Hippocampal formation (tissue), 2 donors: Measurements from ENCODE around the gene IL9.

Source experiments
- DNase-seq, 2 donors: peaks; one replicate each; lab custom pipeline; 2025; lab: John Stamatoyannopoulos, UW

Gene IL9

GRCh38 chr5:135891268-135891667, 4.4 kb downstream of the IL9 start:
- DNase-seq: no peak

- no peak for DNase-seq
These were observed 4.8 kb downstream of the IL9 start for GRCh38 chr5:135890867-135891266.

GRCh38 chr5:135890296-135890695, 5.3 kb downstream of the IL9 start:
- DNase-seq: no peak

GRCh38 chr5:135887881-135888614, 7.6 kb downstream of the IL9 start:
- no peak for DNase-seq

GRCh38 chr5:135887447-135887864, 8.2 kb downstream of the IL9 start:
- DNase-seq: peak; percentile 11 to 48

- no peak for DNase-seq
These were observed 9.5 kb downstream of the IL9 start for GRCh38 chr5:135886136-135886535.

GRCh38 chr5:135885031-135885430, 10.6 kb downstream of the IL9 start:
- no peak for DNase-seq

GRCh38 chr5:135883441-135883840, 12.2 kb downstream of the IL9 start:
- DNase-seq: no peak

- DNase-seq: no peak
These were observed 12.6 kb downstream of the IL9 start for GRCh38 chr5:135883026-135883425.

- DNase-seq: no peak
These were observed 13.8 kb downstream of the IL9 start for GRCh38 chr5:135881819-135882218.

- peak; percentile 41 to 61 for DNase-seq
These were observed 14.4 kb downstream of the IL9 start for GRCh38 chr5:135881244-135881643.

GRCh38 chr5:135880801-135881200, 14.8 kb downstream of the IL9 start:
- no peak for DNase-seq

- DNase-seq: no peak
These were observed 15.4 kb downstream of the IL9 start for GRCh38 chr5:135880278-135880677.

GRCh38 chr5:135879591-135879990, 16.1 kb downstream of the IL9 start:
- no peak for DNase-seq

- DNase-seq: no peak
These were observed 17.5 kb downstream of the IL9 start for GRCh38 chr5:135878156-135878620.

GRCh38 chr5:135877570-135878155, 18.0 kb downstream of the IL9 start:
- no peak for DNase-seq

GRCh38 chr5:135876146-135876545, 19.5 kb downstream of the IL9 start:
- DNase-seq: no peak

- DNase-seq: no peak
These were observed 20.1 kb downstream of the IL9 start for GRCh38 chr5:135875567-135875966.

GRCh38 chr5:135874461-135874860, 21.2 kb downstream of the IL9 start:
- no peak for DNase-seq

- DNase-seq: no peak
These were observed 21.8 kb downstream of the IL9 start for GRCh38 chr5:135873831-135874230.

GRCh38 chr5:135871268-135871915, 24.2 kb downstream of the IL9 start:
- DNase-seq: no peak

- DNase-seq: no peak
These were observed 25.7 kb downstream of the IL9 start for GRCh38 chr5:135869935-135870334.

GRCh38 chr5:135869276-135869675, 26.4 kb downstream of the IL9 start:
- no peak for DNase-seq
